HUES48 (cell line): Measurements from ENCODE around the gene MYO18A.

Experiments
- H3K27ac ChIP-seq: one replicate; pipeline ENCODE4 v1.7.0; 2013; ENCODE audit warnings: low read depth, low read length, inconsistent platforms
- H3K27me3 ChIP-seq: 2 replicates; pipeline ENCODE4 v1.6.1; 2013; ENCODE audit warnings: mild to moderate bottlenecking, low read length; ENCODE audit not compliant: control insufficient read depth, insufficient read depth
- H3K36me3 ChIP-seq: 2 replicates; pipeline ENCODE4 v1.6.1; 2013; ENCODE audit warnings: low read length; ENCODE audit not compliant: control insufficient read depth, insufficient read depth
- H3K4me1 ChIP-seq: 2 replicates; pipeline ENCODE4 v1.6.1; 2013; ENCODE audit warnings: mild to moderate bottlenecking, low read length; ENCODE audit not compliant: control insufficient read depth, insufficient read depth
- H3K4me3 ChIP-seq: 2 replicates; pipeline ENCODE4 v1.5.1; 2013; ENCODE audit warnings: mild to moderate bottlenecking, low read depth, low read length
- H3K9ac ChIP-seq: 2 replicates; pipeline ENCODE4 v1.6.1; 2013; ENCODE audit warnings: mild to moderate bottlenecking, low read depth, low read length, moderate library complexity
- H3K9me3 ChIP-seq: 2 replicates; pipeline ENCODE4 v1.6.1; 2013; ENCODE audit warnings: low read length; ENCODE audit not compliant: control insufficient read depth, insufficient read depth

The MYO18A gene

GRCh38 chr17:29021226-29021625, 159.0 kb downstream of the MYO18A start:
- no peaks in the 10 kb centered on the region for H3K9me3 ChIP-seq
- no peak overlapping the region for H3K4me3 ChIP-seq
- H3K27ac ChIP-seq: no peak overlapping the region
- no peak overlapping the region for H3K9ac ChIP-seq
- peaks cover 40% of the 10 kb centered on the region for H3K4me1 ChIP-seq
- no peaks in the 10 kb centered on the region for H3K36me3 ChIP-seq
- peaks cover 15% of the 10 kb centered on the region; the same call in 1 of the 2 replicates for H3K27me3 ChIP-seq
